ENCODE measurements around the gene TRIM26.

GRCh38 chr6:30145818-30146217 is 67.4 kb downstream of the TRIM26 start:
- TF ChIP-seq ZFP30 (CRISPR knock-in tag; IDR thresholded peaks at IDR 0.05) = no peak
- TF ChIP-seq BACH2 (CRISPR knock-in tag; IDR thresholded peaks at IDR 0.05; ENCODE audit: borderline replicate concordance) = no peak
- TF ChIP-seq, protein P1, sequence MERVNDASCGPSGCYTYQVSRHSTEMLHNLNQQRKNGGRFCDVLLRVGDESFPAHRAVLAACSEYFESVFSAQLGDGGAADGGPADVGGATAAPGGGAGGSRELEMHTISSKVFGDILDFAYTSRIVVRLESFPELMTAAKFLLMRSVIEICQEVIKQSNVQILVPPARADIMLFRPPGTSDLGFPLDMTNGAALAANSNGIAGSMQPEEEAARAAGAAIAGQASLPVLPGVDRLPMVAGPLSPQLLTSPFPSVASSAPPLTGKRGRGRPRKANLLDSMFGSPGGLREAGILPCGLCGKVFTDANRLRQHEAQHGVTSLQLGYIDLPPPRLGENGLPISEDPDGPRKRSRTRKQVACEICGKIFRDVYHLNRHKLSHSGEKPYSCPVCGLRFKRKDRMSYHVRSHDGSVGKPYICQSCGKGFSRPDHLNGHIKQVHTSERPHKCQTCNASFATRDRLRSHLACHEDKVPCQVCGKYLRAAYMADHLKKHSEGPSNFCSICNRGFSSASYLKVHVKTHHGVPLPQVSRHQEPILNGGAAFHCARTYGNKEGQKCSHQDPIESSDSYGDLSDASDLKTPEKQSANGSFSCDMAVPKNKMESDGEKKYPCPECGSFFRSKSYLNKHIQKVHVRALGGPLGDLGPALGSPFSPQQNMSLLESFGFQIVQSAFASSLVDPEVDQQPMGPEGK (CRISPR knock-in tag; IDR thresholded peaks at IDR 0.05; ENCODE audit: borderline replicate concordance) = no peak
- TF ChIP-seq POU6F1 (CRISPR knock-in tag; IDR thresholded peaks at IDR 0.05; ENCODE audit: borderline replicate concordance, low read depth) = no peak
- no peak for TF ChIP-seq ZFP3 (CRISPR knock-in tag; IDR thresholded peaks at IDR 0.05)
- no peak for TF ChIP-seq RARB (CRISPR knock-in tag; IDR thresholded peaks at IDR 0.05)
- no peak for TF ChIP-seq SNAI2 (CRISPR knock-in tag; IDR thresholded peaks at IDR 0.05)
- no peak for TF ChIP-seq ZNF70 (CRISPR knock-in tag; IDR thresholded peaks at IDR 0.05)
- no peak for TF ChIP-seq TCF4 (CRISPR knock-in tag; IDR thresholded peaks at IDR 0.05; ENCODE audit: borderline replicate concordance)
- TF ChIP-seq ZC3H10 (CRISPR knock-in tag; IDR thresholded peaks at IDR 0.05) = no peak
- TF ChIP-seq GLIS3 (CRISPR knock-in tag; IDR thresholded peaks at IDR 0.05) = no peak
- TF ChIP-seq ZNF565 (CRISPR knock-in tag; conservative IDR thresholded peaks at IDR 0.05; ENCODE audit: low read depth) = no peak
- TF ChIP-seq ZNF8 (CRISPR knock-in tag; IDR thresholded peaks at IDR 0.05) = no peak
- TF ChIP-seq ARNTL (CRISPR knock-in tag; IDR thresholded peaks at IDR 0.05; ENCODE audit: borderline replicate concordance, low read depth) = no peak
